ENCODE measurements around the gene XIST.
"Not testable (repeated sequence)": the region's sequence is repeated elsewhere in the genome, so short reads cannot be mapped to it uniquely, and the experiment has no call there.

XIST gene

DNA sequence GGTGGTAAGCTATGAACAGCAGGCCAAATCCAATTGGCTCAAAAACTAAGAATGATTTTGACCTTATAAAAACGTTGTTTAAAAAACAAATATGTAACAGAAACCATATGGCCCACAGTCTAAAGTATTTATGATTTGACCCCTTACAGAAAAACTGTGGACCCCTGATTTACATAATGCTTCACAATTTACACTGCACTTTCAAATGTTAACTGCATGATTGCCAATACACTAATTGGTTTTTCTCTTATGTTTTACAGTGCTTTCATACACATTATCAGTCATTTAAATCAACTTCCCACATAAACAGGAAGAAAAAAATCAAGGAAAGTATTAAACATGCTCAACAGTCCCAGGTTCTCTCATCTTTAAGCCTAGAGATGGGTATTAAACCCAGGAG is 26.9 kb downstream of the XIST start:
- H3K4me1 ChIP-seq (ENCODE audit: control insufficient read depth, insufficient read depth, low read length): no peaks in the 10 kb centered on the region
- no peaks in the 10 kb centered on the region for H3K27me3 ChIP-seq (ENCODE audit: control insufficient read depth, insufficient read depth, low read length)
- H3K36me3 ChIP-seq (ENCODE audit: control insufficient read depth, insufficient read depth, low read length): no peaks in the 10 kb centered on the region
- H3K27ac ChIP-seq (ENCODE audit: low read depth, low read length): no peak overlapping the region
- no peak overlapping the region for H3K4me3 ChIP-seq (ENCODE audit: low read depth, low read length)
- H3K9me3 ChIP-seq (ENCODE audit: control insufficient read depth, insufficient read depth, low read length): no peaks in the 10 kb centered on the region
- no peak overlapping the region for H3K9ac ChIP-seq (ENCODE audit: low read depth, low read length)

DNA sequence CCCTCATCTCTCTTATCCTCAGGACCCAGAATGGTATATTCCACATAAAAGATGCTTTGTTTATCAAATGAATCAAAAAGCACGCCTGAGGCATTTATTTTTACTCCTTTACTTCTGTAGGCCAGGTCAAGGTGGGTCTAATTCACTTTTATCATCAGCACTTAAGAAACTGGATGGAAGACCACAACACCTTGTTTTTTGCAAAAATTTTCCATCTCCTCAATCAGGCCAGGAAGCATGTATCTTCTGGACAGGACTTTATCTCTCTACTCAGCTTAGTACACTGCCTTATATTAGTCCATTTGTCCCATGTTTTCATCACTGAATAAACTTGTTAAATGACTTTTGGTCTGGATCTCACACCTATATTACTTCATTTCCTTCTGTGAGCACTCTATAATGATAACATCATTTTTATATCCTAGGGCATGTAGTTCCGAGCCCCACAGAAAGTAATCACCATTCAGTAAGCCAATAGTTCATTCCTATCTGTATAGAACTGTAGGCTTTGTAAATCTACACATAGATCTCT is 29.0 kb downstream of the XIST start:
- Histone ChIP-seq H3K4me3 (ENCODE audit: low read depth, low read length) (no peak overlapping the region), H3K36me3 (ENCODE audit: control insufficient read depth, insufficient read depth, low read length) (no peaks in the 10 kb centered on the region), H3K27ac (ENCODE audit: low read depth, low read length) (no peak overlapping the region), H3K27me3 (ENCODE audit: control insufficient read depth, insufficient read depth, low read length) (no peaks in the 10 kb centered on the region), H3K9me3 (ENCODE audit: control insufficient read depth, insufficient read depth, low read length) (no peaks in the 10 kb centered on the region), H3K4me1 (ENCODE audit: control insufficient read depth, insufficient read depth, low read length) (no peaks in the 10 kb centered on the region), H3K9ac (ENCODE audit: low read depth, low read length) (no peak overlapping the region)

DNA sequence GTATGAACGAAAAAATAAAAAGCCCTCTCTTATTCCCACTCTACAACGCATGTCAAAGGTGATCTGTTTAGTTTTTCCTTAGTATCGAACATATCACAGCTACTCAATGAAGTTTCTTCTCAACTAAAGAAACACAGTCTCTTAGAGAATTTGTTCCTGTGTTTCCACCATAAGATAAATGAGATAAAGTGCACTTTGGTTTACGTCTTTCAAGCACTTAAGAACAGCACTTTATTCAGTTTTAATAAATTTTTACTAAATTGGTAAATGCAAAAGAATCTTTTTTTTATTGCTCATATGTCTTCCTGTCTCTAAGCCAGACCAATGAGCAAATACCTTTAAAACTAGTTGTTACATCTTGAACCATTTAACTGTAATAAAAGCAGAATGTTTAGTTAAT is 29.7 kb downstream of the XIST start:
- Histone ChIP-seq H3K4me1 (ENCODE audit: control insufficient read depth, insufficient read depth, low read length) (no peaks in the 10 kb centered on the region), H3K27me3 (ENCODE audit: control insufficient read depth, insufficient read depth, low read length) (no peaks in the 10 kb centered on the region), H3K9me3 (ENCODE audit: control insufficient read depth, insufficient read depth, low read length) (no peaks in the 10 kb centered on the region), H3K27ac (ENCODE audit: low read depth, low read length) (no peak overlapping the region), H3K36me3 (ENCODE audit: control insufficient read depth, insufficient read depth, low read length) (no peaks in the 10 kb centered on the region), H3K4me3 (ENCODE audit: low read depth, low read length) (no peak overlapping the region), H3K9ac (ENCODE audit: low read depth, low read length) (no peak overlapping the region)

DNA sequence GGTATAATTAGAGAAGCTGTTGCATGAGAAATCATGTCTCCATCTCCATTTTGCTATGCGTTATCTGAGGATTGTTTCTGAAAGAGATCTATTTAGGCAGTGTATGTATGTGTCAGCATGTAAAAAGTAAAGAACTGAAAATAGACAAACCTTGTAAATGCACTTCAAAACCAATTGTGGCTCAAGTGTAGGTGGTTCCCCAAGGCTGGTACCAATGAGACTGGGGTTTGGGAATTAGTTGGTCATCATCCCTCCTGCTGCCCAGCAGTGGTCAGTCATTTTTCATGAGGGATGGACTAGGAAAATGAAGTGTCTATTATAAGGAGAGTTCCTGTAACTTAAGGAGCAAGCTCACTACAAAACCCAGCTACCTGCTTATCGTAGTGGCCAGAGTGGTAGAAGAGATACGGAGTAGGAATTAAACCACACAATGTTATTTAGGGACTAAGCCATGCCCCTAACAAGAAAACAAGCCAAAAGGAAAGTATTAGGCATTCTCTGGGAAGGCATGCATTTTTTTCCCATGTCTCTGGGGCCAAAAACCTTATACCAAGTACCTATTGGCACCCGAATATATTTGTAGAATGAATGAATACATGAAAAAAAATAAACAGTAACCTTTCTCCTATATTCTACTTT is 30.5 kb downstream of the XIST start:
- no peaks in the 10 kb centered on the region for H3K27me3 ChIP-seq (ENCODE audit: control insufficient read depth, insufficient read depth, low read length)
- no peaks in the 10 kb centered on the region for H3K9me3 ChIP-seq (ENCODE audit: control insufficient read depth, insufficient read depth, low read length)
- H3K27ac ChIP-seq (ENCODE audit: low read depth, low read length): no peak overlapping the region
- no peaks in the 10 kb centered on the region for H3K36me3 ChIP-seq (ENCODE audit: control insufficient read depth, insufficient read depth, low read length)
- no peak overlapping the region for H3K9ac ChIP-seq (ENCODE audit: low read depth, low read length)
- H3K4me1 ChIP-seq (ENCODE audit: control insufficient read depth, insufficient read depth, low read length): no peaks in the 10 kb centered on the region
- H3K4me3 ChIP-seq (ENCODE audit: low read depth, low read length): no peak overlapping the region

DNA sequence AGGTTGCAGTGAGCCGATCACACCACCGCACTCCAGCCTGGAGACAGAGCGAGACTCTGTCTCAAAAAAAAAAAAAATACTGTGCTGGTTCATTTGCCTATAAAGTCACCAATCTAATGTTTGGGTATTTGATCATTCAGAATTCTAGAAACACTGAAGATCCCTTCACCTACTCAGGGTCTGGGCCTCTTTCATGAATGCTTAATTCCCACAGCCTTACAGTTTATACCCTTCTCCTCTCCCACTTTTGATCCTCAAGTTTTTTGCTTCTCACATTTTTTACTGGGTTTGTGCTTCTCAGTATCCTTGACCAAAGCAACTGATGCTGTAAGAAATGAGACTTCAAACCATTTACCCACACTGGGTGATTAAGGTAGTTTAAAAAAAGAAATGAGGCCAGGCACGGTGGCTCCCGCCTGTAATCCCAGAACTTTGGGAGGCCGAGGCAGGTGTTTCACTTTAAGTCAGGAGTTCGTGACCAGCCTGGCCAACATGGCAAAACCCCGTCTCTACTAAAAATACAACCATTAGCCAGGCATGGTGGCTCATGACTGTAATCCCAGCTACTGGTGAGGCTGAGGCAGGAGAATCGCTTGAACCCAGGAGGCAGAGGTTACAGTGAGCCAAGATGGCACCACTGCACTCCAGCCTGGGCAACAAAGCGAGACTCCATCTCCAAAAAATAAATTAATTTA is 32.5 kb downstream of the XIST start:
- H3K27ac ChIP-seq (ENCODE audit: low read depth, low read length); H3K27me3 ChIP-seq (ENCODE audit: control insufficient read depth, insufficient read depth, low read length); H3K36me3 ChIP-seq (ENCODE audit: control insufficient read depth, insufficient read depth, low read length); H3K9ac ChIP-seq (ENCODE audit: low read depth, low read length); H3K4me1 ChIP-seq (ENCODE audit: control insufficient read depth, insufficient read depth, low read length); H3K9me3 ChIP-seq (ENCODE audit: control insufficient read depth, insufficient read depth, low read length); H3K4me3 ChIP-seq (ENCODE audit: low read depth, low read length): not testable (repeated sequence)

DNA sequence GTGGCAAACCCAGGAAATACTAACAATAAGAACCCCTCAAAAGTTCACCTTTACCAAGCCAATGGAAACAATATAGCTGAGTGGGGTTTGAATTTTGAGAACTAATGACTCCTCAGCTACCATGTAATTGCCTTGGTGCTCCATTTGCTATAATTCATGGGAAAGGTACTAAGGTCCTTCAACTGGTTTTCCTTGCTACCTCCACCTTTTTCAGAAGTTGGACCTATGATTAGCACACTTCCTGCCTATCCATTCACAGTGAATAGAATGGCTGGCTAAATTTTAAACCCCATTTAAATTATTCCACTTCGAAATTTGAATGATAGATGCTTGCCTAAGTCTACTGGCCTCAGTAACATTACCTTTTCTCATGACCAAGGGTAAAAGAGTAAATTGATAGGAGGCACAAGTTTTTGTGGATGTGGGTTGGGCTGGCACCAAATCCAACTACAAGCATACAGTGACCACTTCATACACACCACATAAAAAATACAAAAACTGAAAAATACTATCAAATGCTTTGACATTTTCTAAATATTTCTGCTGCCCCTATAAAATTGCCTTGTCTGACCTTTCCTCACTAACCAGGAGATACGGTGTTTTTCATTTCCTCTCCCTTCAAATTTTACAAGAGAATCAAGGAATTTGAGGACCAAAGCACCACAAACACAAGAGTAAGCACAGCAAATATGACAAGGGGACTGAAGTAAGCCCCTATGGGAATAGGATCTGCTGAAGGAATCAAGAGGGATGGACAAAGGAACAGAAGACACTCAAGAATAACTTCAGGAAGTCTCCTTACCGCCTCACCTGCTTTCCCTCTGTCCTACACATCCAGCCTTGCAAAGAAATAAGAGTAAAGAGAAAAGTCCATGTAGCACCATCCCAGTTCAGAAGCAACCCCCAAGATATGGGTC is 34.1 kb downstream of the XIST start:
- Histone ChIP-seq H3K4me1 (ENCODE audit: control insufficient read depth, insufficient read depth, low read length) (no peaks in the 10 kb centered on the region), H3K36me3 (ENCODE audit: control insufficient read depth, insufficient read depth, low read length) (no peaks in the 10 kb centered on the region), H3K9me3 (ENCODE audit: control insufficient read depth, insufficient read depth, low read length) (0 out of 2 replicates have a peak, but pooled peaks cover 2% of the 10 kb centered on the region)

DNA sequence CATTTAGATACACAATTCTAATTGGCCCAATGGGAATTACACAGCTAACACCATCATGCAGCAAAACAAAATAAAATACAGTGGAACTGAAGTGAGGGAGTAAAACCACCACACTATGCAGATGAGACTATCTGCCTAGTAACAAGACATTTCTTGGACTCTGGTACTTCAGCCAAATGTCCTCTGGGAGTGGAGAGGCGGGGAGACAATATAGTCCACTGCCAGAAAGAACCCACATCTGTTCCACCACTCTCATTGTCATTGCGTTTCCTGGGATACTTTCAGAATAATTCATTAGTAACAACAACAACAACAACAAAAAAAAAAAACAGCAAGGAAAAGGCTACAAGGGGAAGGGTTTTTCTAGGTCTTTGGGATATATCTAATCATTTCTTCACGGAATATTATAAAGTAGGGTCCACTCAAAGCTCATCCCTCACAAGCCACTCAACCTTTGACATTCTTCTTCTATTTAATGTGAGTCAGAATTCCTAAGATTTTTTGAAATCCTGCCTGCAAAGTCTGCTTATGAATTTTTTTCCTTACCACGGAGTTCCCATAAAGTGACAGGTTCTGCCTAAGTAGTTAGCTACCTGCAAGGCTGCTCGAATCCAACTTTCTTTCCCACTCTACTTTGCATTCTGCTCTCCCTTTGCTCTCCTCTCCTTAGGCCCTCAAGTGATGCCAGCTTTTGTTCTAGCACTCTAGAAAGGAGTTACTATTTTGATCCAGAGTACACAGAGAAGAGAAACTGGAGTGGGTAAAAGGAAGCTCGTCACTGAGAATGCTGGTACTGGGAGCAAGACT is 34.9 kb downstream of the XIST start:
- H3K9me3 ChIP-seq (ENCODE audit: control insufficient read depth, insufficient read depth, low read length): 0 out of 2 replicates have a peak, but pooled peaks cover 3% of the 10 kb centered on the region
- no peaks in the 10 kb centered on the region for H3K36me3 ChIP-seq (ENCODE audit: control insufficient read depth, insufficient read depth, low read length)
- no peak overlapping the region for H3K9ac ChIP-seq (ENCODE audit: low read depth, low read length)
- no peaks in the 10 kb centered on the region for H3K4me1 ChIP-seq (ENCODE audit: control insufficient read depth, insufficient read depth, low read length)
- H3K27ac ChIP-seq (ENCODE audit: low read depth, low read length): no peak overlapping the region
- no peak overlapping the region for H3K4me3 ChIP-seq (ENCODE audit: low read depth, low read length)
- H3K27me3 ChIP-seq (ENCODE audit: control insufficient read depth, insufficient read depth, low read length): no peaks in the 10 kb centered on the region

More for the DNA sequence above, 34.1 kb downstream of the XIST start:
- no peak overlapping the region for H3K27ac ChIP-seq (ENCODE audit: low read depth, low read length)
- no peaks in the 10 kb centered on the region for H3K27me3 ChIP-seq (ENCODE audit: control insufficient read depth, insufficient read depth, low read length)
- H3K9ac ChIP-seq (ENCODE audit: low read depth, low read length): no peak overlapping the region
- H3K4me3 ChIP-seq (ENCODE audit: low read depth, low read length): no peak overlapping the region

DNA sequence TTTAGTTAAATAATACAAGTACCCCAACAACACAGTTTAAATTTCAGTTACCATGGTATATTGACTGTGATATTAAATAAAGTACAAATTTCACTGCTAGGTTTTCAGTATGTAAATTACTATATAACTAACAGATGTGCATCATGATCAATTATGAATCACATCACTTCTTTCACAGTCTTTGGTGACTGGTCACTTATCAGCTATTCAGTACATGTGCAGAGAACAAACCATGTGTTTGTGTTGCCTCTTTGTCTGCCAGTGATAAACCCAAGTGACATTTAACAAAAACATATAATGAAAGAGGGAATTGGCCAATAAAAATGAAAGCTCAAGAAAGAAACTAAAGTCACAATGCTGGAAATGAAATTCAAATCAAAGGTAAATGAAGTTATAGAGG is 40.3 kb downstream of the XIST start:
- H3K4me1 ChIP-seq (ENCODE audit: control insufficient read depth, insufficient read depth, low read length): peaks cover 9% of the 10 kb centered on the region
- no peak overlapping the region for H3K4me3 ChIP-seq (ENCODE audit: low read depth, low read length)
- H3K9me3 ChIP-seq (ENCODE audit: control insufficient read depth, insufficient read depth, low read length): peaks cover 19% of the 10 kb centered on the region
- H3K9ac ChIP-seq (ENCODE audit: low read depth, low read length): no peak overlapping the region
- no peaks in the 10 kb centered on the region for H3K36me3 ChIP-seq (ENCODE audit: control insufficient read depth, insufficient read depth, low read length)
- H3K27ac ChIP-seq (ENCODE audit: low read depth, low read length): no peak overlapping the region
- no peaks in the 10 kb centered on the region for H3K27me3 ChIP-seq (ENCODE audit: control insufficient read depth, insufficient read depth, low read length)

DNA sequence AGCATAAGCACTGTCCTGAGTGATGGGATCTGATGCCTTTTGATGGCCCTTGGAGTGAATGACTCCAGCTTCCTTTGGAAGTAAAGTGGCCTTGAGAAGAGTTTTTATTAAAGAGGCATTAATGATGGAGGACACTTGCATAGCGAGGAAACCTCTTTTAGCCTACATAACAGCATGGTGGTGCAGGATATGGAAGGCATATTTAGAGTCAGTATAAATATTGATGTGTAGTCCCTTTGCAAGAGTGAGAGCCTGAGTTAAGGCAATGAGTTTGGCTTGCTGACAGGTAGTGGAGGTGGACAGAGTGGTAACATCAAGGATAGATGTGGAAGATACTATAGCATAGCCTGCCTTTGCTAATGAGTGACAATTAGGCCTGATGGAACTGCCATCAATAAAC is 48.4 kb downstream of the XIST start:
- not testable (repeated sequence) for H3K27ac ChIP-seq (ENCODE audit: low read depth, low read length); H3K9ac ChIP-seq (ENCODE audit: low read depth, low read length); H3K36me3 ChIP-seq (ENCODE audit: control insufficient read depth, insufficient read depth, low read length); H3K4me3 ChIP-seq (ENCODE audit: low read depth, low read length); H3K27me3 ChIP-seq (ENCODE audit: control insufficient read depth, insufficient read depth, low read length); H3K4me1 ChIP-seq (ENCODE audit: control insufficient read depth, insufficient read depth, low read length)
- peaks cover 27% of the 10 kb centered on the region; the same call in 1 of the 2 replicates for H3K9me3 ChIP-seq (ENCODE audit: control insufficient read depth, insufficient read depth, low read length)

DNA sequence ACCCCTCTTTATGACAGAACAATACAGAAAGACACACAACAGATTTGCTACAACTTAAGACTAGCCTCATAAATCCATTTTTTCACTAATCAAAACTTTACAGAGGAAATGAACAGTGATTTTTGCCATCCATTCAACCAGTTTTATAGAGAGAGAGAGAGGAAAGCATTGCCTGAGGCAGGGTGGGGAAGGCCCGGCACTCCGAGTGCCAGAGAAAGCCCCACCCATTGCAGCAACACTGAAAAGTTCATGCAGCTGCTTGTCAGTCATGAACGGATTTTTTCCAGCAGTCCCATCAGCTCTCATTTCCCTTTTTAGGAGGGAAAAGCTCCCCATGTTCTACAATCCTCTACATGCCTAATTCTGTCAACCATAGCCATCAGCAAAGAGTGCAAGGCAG is 52.6 kb downstream of the XIST start:
- Histone ChIP-seq H3K4me3 (ENCODE audit: low read depth, low read length) (no peak overlapping the region), H3K9ac (ENCODE audit: low read depth, low read length) (no peak overlapping the region), H3K4me1 (ENCODE audit: control insufficient read depth, insufficient read depth, low read length) (no peaks in the 10 kb centered on the region), H3K9me3 (ENCODE audit: control insufficient read depth, insufficient read depth, low read length) (peaks cover 21% of the 10 kb centered on the region), H3K36me3 (ENCODE audit: control insufficient read depth, insufficient read depth, low read length) (no peaks in the 10 kb centered on the region), H3K27me3 (ENCODE audit: control insufficient read depth, insufficient read depth, low read length) (no peaks in the 10 kb centered on the region; the same call in 1 of the 2 replicates), H3K27ac (ENCODE audit: low read depth, low read length) (no peak overlapping the region)

All from HUES48 (cell line).